GM19240 (cell line): Measurements from ENCODE around the gene DCHS2.

Experiments
- DNase-seq: peaks from one replicate; pipeline ENCODE4 v3.0.0; 2011; ENCODE audit warnings: low spot score; ENCODE audit not compliant: insufficient read length

Gene DCHS2

GRCh38 chr4:154319736-154320135 lies 171.9 kb downstream of the DCHS2 start:
- no peak for DNase-seq

DNA sequence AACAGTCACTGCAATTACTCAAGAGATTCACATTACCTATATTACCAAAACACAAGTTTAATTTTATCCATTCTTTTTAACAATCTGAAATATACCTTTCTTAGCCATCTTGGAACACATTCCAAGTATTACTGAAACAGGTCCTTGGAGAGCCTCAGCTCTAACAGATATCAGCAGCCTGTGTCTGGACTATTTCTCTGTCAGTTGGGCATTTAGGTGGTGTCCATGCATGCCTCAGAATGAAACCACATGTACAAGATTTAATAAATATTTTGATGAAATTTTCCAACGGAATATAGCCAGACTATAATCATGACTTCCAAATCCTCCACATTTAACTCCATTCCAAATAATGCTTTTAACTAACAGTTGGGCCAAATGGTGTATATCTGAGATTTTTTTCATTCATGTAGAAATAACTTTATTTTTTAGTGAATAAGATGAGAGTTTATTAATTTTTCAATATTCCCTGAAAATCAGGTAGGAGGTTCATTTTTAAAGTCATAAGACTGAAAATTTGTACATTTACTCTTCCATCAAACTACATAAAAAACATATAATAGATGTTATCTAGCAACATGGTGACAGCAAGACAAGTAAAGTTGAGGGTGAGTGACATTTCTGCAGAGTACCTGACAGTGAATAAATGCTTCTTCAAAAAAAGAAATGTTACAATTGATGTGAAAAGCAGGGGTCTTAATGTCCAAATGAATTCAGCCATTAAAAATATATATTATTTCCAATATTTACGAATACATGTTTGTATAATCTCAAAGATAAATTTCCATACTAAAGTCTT lies 174.2 kb downstream of the DCHS2 start:
- DNase-seq: no peak

DNA sequence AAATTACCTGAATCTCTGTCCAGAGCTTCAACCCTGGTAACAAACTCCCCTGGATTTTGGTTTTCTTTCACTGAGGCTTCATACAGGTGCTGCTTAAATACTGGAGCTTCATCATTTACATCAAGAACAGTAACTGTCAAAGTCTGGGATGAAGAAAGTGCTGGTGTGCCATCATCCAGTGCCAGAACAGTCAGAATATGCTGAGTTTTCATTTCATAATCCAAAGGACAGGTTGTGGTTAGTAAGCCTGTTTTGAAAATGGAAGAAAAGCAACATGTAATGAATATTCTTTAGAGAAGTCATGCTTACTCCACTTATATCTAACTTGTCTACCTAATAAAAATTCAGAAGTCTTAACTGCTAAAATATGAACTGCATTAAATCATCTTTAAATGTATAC lies 175.9 kb downstream of the DCHS2 start:
- DNase-seq: no peak

- DNase-seq: no peak
Measured at GRCh38 chr4:154314248-154314647, 177.4 kb downstream of the DCHS2 start.

GRCh38 chr4:154313004-154313585 lies 178.5 kb downstream of the DCHS2 start:
- DNase-seq: no peak

DNA sequence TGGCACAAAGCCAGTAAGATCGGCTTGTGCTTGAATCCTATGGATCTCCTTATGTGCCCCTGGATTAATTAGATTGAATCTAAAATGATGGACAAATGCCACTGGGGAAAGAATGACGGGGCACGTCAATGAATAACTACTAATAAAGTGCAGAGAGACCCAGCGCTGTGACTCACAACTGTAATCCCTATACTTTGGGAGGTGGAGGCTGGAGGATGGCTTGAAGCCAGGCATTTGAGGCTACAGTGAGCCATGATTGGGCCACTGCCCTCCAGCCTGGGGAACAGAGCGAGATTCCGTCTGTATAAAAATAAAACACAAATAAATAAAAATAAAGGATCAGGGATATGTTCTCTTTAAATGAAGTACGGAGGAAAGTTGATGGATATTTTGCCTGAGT lies 179.4 kb downstream of the DCHS2 start:
- DNase-seq: no peak

DNA sequence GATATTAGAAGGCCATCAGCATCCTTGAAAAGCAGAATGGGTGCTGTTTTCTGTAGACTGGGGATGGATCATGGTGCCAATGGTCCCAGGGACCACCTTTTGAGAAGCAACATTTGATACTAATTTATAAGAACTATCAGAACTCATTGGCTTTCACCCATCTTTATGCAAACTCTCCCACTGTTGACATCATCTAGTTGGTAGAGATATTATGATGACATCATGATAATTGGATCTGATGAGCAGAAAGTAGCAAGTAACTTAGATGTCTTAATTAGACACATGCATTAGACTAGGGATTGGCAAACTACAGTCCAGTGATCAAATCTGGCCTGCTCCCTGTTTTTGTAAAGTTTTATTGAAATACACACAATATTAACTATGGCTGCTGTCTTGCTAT lies 181.0 kb downstream of the DCHS2 start:
- no peak for DNase-seq

GRCh38 chr4:154308207-154308606 lies 183.4 kb downstream of the DCHS2 start:
- no peak for DNase-seq

DNA sequence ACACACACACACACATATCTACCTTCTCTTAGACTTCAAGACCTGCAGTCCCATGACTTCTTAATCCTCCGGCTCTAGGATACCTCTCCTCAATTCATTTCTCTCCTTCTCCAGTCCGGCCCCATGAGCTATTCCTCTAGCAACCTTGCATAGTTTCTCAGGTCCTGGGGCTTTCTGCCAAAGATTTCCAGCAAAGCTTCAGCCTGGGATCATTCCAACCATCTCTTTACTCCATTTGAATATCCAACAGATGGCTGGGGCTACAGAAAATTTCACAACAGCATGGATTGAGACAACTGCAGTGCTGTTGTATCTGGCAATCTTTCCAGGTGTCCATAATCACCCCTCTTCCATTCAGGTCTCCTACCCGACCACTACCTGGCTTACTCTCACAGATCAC lies 184.1 kb downstream of the DCHS2 start:
- no peak for DNase-seq

- DNase-seq: no peak
Measured at GRCh38 chr4:154305616-154306015, 186.0 kb downstream of the DCHS2 start.

DNA sequence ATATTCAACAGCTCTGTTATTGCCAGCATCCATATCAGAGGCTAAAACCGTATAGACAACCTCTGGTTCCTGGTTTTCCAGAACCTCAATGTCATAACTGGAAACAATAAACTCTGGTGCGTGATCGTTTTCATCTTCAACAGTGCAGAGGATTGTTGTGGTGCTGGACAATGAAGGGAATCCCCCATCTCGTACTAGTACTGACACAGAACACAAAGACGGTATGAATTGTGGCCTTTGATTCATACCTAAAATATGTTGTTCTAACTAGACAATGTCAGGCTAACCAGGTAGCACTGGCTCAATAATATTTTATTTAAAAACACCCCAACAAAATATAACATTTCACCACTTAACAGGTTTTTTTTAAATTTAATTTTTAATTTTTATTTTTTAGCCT lies 186.9 kb downstream of the DCHS2 start:
- no peak for DNase-seq

DNA sequence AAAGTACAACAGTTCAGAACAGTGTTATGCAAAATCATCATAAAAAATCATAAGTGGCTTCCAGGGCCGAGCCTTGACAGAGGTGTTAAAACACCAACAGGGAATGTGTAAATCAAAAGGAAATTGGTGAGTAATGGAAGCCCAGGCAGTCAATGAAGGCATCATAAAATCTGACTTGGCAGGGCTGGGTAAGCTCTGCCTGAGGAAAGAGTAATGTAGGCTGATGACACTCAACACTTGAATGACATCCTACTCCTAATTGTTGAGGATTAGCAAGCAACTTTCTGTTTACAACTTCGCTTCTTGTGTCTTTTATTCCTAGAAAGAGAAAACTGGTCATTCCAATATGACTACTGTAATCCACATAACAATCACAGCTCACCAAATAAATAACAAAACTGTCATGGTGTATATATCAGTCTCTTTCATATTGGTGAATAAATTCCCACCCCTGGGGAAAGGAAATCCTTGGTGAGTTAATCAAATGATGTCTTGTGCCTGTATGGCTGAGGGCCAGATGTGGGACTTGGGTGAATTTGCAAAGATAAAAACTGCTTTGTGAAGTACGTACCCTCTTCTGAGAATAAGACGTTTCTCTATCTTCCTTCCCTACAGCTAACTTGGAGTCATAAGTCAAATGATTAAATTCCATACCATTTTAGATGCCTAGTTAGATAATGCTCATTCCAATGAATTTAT lies 196.8 kb downstream of the DCHS2 start:
- DNase-seq: no peak

DNA sequence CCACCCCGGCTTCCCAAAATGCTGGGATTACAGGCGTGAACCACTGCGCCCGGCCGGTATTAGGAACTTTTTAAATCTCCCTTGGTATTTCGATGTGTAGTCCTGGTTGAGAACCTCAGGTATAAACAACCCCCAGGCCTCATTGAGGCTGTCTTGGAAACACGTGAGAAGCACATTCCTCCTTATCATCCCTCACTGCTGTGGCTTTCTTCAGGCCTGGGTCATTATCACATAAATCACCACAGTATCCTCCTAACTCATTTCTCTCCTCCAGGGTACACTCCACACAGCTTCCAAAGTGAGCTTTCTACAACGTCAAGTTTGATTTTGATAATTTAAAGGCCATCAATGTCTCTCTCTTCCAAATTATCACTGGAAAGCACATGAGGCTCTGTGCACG lies 198.2 kb downstream of the DCHS2 start:
- DNase-seq: no peak

DNA sequence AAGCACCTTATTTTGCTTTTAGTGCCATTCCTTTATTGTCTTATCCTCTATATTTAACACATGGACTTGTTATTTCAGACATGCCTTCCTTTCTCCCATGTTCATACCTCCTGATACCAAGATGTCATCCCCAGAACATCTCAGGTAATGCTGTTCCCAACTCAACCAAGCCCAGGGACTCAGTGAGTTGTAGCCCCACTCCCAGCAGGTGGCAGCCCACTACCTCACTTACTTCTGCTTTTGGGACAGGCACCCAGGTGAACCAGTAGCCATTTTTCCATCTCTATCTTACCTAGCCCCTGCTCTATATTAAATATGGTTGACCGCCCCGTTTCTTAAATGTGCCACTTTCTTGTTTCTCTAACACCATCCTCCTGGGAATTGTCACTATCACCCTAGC lies 199.0 kb downstream of the DCHS2 start:
- DNase-seq: no peak

- DNase-seq: no peak
Measured at GRCh38 chr4:154277172-154277571, 214.4 kb downstream of the DCHS2 start.

- no peak for DNase-seq
Measured at GRCh38 chr4:154276496-154276895, 215.1 kb downstream of the DCHS2 start.

GRCh38 chr4:154254999-154255398 lies 236.6 kb downstream of the DCHS2 start:
- no peak for DNase-seq

GRCh38 chr4:154234576-154234975 lies 257.0 kb downstream of the DCHS2 start:
- DNase-seq: no peak

DNA sequence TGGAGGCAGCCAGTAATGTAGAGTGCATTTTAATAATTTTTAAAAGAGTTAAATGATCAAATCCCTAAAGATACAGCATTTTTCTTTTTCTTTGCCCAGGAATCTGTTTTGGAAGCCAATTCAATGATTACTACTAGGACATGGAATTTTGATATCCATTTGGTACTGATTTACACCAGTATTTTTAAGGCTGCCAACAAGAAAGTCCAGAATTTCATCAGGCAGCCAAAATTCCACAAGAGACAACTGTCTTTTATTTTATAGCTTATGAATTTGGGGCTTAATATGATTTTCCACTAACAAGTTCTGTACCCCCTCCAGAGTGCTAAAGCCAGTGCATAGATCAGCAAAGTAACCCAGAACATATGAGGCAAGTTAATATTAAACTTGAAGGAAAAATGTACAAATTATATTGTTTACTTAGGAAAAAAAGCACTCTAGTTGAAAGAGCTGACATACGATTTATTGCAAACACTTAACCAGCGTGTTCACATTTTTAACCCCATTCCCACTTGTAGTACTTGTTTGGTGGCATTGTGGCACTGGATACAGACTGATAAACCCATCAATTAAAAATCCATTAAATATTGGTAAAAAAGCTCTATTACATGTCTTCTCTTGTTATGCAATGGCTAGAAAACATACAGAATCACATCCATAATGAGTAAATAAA lies 259.7 kb downstream of the DCHS2 start:
- no peak for DNase-seq

DNA sequence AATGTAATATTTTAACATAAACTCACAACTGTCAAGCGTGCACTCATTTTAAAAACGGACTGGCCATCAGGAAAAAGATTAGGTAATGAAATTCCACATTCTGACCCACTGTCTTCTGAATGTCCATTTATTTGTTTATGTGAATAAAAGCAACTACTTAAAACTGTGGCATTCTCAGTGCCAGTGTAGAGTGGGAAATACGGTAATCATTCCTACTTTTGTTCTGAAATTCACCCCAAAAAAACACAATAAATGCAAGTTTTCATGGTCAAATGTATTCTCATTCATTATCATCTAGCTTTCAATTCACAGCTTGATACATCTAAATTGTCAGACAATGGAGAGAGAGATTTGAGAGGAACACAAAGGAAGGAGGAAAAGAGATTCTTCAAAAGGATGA lies 260.9 kb downstream of the DCHS2 start:
- no peak for DNase-seq

DNA sequence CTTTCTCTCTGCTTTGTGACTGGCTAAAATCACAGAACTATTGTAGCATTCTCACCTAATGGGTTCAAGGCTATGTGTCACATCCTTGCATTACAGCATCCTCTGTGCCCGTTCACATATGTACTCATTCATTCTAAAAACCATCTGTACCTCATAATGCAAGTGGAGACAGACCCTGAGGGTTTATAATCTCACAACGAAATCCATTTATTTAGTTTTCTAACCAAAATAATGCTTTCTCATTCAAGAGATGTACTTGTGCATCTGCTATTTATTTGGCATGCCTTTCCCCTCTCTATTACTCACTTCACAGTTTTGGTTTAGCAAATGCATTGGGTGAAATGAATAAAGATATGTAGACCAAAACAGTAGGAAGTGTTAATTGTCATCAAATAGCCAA lies 261.5 kb downstream of the DCHS2 start:
- DNase-seq: no peak

DNA sequence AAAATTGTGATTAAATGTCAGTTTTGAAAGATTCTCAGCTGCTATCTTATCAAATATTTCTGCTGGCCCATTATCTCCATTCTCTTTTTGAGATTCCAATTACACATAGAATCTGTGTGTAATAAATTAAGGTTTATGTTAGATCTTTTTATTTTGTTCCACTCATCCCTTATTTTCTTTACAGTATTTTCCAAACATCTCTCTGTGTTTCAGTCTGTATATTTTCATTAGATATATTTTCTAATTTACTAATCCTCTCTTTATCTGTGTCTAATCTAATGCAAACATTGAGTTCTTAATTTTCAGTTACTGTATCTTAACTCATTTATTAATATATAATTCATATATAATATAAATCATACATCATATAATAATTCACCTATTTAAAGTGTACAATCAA lies 268.7 kb downstream of the DCHS2 start:
- DNase-seq: no peak
